ENCODE data around the gene SLC7A1. TPM values are rescaled to one million over a fixed set of nuclear protein-coding genes. Genes with fewer than 3 reads are reported as not detected.

Gene SLC7A1
- total and polyA plus RNA-seq, 2 of the 13 experiments (the other 11 are each of a cell fraction or from before 2014, with no cell fraction given): 14.5 to 15.3 TPM

DNA sequence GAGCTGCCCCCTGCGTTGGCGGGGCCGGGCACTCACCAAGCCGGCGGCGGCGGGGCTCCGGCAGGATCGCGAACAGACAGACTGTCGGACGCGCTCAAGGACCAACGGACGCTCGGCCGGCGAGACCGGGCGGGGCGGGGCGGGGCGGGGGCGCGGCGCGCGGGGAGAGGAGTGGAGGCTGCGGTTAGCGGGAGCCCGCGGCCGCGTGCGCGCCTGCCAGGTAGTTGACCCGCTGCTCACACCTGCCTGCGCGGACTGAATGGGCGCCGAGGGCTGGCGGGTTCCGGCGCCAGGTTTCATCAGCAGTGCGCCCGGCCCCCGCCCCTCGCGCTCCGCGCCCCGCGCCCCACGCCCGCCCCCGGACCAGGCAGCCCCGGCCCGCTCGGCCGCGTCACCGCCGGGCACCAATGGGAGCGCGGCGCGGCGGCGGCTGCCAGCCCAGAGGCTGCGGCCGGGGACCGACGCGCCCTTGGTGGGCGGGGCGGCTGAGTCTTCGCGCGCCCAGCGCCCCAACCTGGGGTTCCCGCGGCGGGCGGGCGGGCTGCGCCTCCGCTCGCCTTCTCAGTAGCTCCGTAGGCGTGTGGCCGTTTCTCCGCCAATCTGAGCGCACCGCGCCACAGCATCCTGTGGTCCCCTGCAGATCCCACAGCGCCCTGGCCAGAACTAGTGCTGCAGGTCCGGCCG, at the start of gene SLC7A1 (continued):
- TF ChIP-seq, protein P1, sequence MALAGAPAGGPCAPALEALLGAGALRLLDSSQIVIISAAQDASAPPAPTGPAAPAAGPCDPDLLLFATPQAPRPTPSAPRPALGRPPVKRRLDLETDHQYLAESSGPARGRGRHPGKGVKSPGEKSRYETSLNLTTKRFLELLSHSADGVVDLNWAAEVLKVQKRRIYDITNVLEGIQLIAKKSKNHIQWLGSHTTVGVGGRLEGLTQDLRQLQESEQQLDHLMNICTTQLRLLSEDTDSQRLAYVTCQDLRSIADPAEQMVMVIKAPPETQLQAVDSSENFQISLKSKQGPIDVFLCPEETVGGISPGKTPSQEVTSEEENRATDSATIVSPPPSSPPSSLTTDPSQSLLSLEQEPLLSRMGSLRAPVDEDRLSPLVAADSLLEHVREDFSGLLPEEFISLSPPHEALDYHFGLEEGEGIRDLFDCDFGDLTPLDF (CRISPR knock-in tag; IDR thresholded peaks at IDR 0.05): peak; percentile 73; the same call in 1 of the 2 replicates
- no peak for TF ChIP-seq CENPX (CRISPR knock-in tag; IDR thresholded peaks at IDR 0.05)
- TF ChIP-seq ZBTB1 (CRISPR knock-in tag; IDR thresholded peaks at IDR 0.05; ENCODE audit: borderline replicate concordance): no peak
- peak; percentile 11; the same call in 1 of the 2 replicates for TF ChIP-seq TAF1 (CRISPR knock-in tag; IDR thresholded peaks at IDR 0.05)
- peak; percentile 66 to 70 for TF ChIP-seq POLR2A (IDR thresholded peaks at IDR 0.05; ENCODE audit: insufficient read depth in 1 of 2, low read depth in 2 of 2, low read length in 2 of 2)
- TF ChIP-seq MBNL3 (CRISPR knock-in tag; conservative IDR thresholded peaks at IDR 0.05): no peak
- TF ChIP-seq ZNF234 (CRISPR knock-in tag; conservative IDR thresholded peaks at IDR 0.05): no peak
- TF ChIP-seq ZFP62 (CRISPR knock-in tag; IDR thresholded peaks at IDR 0.05): no peak
- no peak for TF ChIP-seq ZNF563 (CRISPR knock-in tag; IDR thresholded peaks at IDR 0.05)
- TF ChIP-seq, protein P2, sequence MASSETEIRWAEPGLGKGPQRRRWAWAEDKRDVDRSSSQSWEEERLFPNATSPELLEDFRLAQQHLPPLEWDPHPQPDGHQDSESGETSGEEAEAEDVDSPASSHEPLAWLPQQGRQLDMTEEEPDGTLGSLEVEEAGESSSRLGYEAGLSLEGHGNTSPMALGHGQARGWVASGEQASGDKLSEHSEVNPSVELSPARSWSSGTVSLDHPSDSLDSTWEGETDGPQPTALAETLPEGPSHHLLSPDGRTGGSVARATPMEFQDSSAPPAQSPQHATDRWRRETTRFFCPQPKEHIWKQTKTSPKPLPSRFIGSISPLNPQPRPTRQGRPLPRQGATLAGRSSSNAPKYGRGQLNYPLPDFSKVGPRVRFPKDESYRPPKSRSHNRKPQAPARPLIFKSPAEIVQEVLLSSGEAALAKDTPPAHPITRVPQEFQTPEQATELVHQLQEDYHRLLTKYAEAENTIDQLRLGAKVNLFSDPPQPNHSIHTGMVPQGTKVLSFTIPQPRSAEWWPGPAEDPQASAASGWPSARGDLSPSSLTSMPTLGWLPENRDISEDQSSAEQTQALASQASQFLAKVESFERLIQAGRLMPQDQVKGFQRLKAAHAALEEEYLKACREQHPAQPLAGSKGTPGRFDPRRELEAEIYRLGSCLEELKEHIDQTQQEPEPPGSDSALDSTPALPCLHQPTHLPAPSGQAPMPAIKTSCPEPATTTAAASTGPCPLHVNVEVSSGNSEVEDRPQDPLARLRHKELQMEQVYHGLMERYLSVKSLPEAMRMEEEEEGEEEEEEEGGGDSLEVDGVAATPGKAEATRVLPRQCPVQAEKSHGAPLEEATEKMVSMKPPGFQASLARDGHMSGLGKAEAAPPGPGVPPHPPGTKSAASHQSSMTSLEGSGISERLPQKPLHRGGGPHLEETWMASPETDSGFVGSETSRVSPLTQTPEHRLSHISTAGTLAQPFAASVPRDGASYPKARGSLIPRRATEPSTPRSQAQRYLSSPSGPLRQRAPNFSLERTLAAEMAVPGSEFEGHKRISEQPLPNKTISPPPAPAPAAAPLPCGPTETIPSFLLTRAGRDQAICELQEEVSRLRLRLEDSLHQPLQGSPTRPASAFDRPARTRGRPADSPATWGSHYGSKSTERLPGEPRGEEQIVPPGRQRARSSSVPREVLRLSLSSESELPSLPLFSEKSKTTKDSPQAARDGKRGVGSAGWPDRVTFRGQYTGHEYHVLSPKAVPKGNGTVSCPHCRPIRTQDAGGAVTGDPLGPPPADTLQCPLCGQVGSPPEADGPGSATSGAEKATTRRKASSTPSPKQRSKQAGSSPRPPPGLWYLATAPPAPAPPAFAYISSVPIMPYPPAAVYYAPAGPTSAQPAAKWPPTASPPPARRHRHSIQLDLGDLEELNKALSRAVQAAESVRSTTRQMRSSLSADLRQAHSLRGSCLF (CRISPR knock-in tag; IDR thresholded peaks at IDR 0.05; ENCODE audit: borderline replicate concordance): no peak
- TF ChIP-seq, protein P3, sequence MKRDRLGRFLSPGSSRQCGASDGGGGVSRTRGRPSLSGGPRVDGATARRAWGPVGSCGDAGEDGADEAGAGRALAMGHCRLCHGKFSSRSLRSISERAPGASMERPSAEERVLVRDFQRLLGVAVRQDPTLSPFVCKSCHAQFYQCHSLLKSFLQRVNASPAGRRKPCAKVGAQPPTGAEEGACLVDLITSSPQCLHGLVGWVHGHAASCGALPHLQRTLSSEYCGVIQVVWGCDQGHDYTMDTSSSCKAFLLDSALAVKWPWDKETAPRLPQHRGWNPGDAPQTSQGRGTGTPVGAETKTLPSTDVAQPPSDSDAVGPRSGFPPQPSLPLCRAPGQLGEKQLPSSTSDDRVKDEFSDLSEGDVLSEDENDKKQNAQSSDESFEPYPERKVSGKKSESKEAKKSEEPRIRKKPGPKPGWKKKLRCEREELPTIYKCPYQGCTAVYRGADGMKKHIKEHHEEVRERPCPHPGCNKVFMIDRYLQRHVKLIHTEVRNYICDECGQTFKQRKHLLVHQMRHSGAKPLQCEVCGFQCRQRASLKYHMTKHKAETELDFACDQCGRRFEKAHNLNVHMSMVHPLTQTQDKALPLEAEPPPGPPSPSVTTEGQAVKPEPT (CRISPR knock-in tag; IDR thresholded peaks at IDR 0.05; ENCODE audit: low read depth): no peak
- TF ChIP-seq SNAI1 (CRISPR knock-in tag; IDR thresholded peaks at IDR 0.05; ENCODE audit: borderline replicate concordance): no peak
- no peak for TF ChIP-seq ZSCAN25 (CRISPR knock-in tag; IDR thresholded peaks at IDR 0.05)
- TF ChIP-seq ERF (CRISPR knock-in tag; IDR thresholded peaks at IDR 0.05): no peak
- TF ChIP-seq ZNF839 (CRISPR knock-in tag; IDR thresholded peaks at IDR 0.05; ENCODE audit: borderline replicate concordance): no peak
- TF ChIP-seq MAZ (IDR thresholded peaks at IDR 0.05; ENCODE audit: borderline replicate concordance, low read depth, low read length): 0 out of 2 replicates have a peak, but pooled peaks have one; percentile 49
- TF ChIP-seq MAZ (CRISPR knock-in tag; IDR thresholded peaks at IDR 0.05; ENCODE audit: low read depth): no peak
- no peak for TF ChIP-seq DNMT1 (CRISPR knock-in tag; IDR thresholded peaks at IDR 0.05)
- TF ChIP-seq RAD21 (CRISPR knock-in tag; IDR thresholded peaks at IDR 0.05): 0 out of 2 replicates have a peak, but pooled peaks have one; percentile 12
- TF ChIP-seq, protein P4, sequence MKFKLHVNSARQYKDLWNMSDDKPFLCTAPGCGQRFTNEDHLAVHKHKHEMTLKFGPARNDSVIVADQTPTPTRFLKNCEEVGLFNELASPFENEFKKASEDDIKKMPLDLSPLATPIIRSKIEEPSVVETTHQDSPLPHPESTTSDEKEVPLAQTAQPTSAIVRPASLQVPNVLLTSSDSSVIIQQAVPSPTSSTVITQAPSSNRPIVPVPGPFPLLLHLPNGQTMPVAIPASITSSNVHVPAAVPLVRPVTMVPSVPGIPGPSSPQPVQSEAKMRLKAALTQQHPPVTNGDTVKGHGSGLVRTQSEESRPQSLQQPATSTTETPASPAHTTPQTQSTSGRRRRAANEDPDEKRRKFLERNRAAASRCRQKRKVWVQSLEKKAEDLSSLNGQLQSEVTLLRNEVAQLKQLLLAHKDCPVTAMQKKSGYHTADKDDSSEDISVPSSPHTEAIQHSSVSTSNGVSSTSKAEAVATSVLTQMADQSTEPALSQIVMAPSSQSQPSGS (CRISPR knock-in tag; IDR thresholded peaks at IDR 0.05): no peak
